ENCODE results near the gene AGT.
"Not testable (repeated sequence)": the region's sequence is repeated elsewhere in the genome, so short reads cannot be mapped to it uniquely, and the experiment has no call there.

Gene AGT

GRCh38 chr1:230743899-230744298 lies 30.0 kb upstream of the AGT start:
- DNase-seq, result peak; percentile 17 to 60

GRCh38 chr1:230739564-230740290 lies 25.8 kb upstream of the AGT start:
- no peak for DNase-seq

GRCh38 chr1:230737622-230738262 lies 23.8 kb upstream of the AGT start:
- no peak for DNase-seq

- DNase-seq, result peak in 1 of 2 experiments; percentile 51
These were observed 21.5 kb upstream of the AGT start for GRCh38 chr1:230735447-230735846.

- no peak for DNase-seq
These were observed 17.1 kb upstream of the AGT start for GRCh38 chr1:230730977-230731376.

- no peak for DNase-seq
These were observed 14.9 kb upstream of the AGT start for GRCh38 chr1:230728710-230729392.

GRCh38 chr1:230725256-230726012 lies 11.5 kb upstream of the AGT start:
- DNase-seq, result no peak

GRCh38 chr1:230721849-230722522 lies 8.1 kb upstream of the AGT start:
- not testable (repeated sequence) for DNase-seq

GRCh38 chr1:230717251-230717650 lies 3.3 kb upstream of the AGT start:
- no peak for DNase-seq

GRCh38 chr1:230716453-230716852 lies 2.5 kb upstream of the AGT start:
- DNase-seq, result not testable (repeated sequence)

GRCh38 chr1:230715510-230715909 lies 1.6 kb upstream of the AGT start:
- DNase-seq, result no peak

GRCh38 chr1:230713547-230713914 lies 391 bp downstream of the AGT start:
- no peak for DNase-seq

GRCh38 chr1:230713138-230713537 lies 784 bp downstream of the AGT start:
- no peak for DNase-seq

GRCh38 chr1:230712470-230712942 lies 1.4 kb downstream of the AGT start:
- no peak for DNase-seq

GRCh38 chr1:230711245-230711644 lies 2.7 kb downstream of the AGT start:
- DNase-seq, result no peak

GRCh38 chr1:230710543-230710904 lies 3.4 kb downstream of the AGT start:
- DNase-seq, result no peak

- DNase-seq, result no peak
These were observed 4.0 kb downstream of the AGT start for GRCh38 chr1:230709619-230710542.

GRCh38 chr1:230708631-230709580 lies 5.0 kb downstream of the AGT start:
- peak in 1 of 2 experiments; percentile 17 for DNase-seq

GRCh38 chr1:230707732-230708630 lies 5.9 kb downstream of the AGT start:
- DNase-seq, result no peak

Measured in NCI-H524 (cell line).